Endodermal cell (in vitro differentiated cells): ENCODE measurements around the gene FGR. TPM values are rescaled to one million over a fixed set of nuclear protein-coding genes. Genes with fewer than 3 reads are reported as not detected.

Source experiments
- DNase-seq: peaks from one replicate; pipeline ENCODE4 v3.0.0-alpha.2; 2017
- H3K27ac ChIP-seq: 2 replicates; pipeline ENCODE4 v1.5.1; 2013; ENCODE audit warnings: mild to moderate bottlenecking, low read depth, low read length, moderate library complexity
- H3K27me3 ChIP-seq: 2 replicates; pipeline ENCODE4 v1.6.1; 2013; ENCODE audit warnings: mild to moderate bottlenecking, low read length, moderate library complexity; ENCODE audit not compliant: insufficient read depth, control insufficient read depth, poor library complexity, severe bottlenecking
- H3K36me3 ChIP-seq: 2 replicates; pipeline ENCODE4 v1.7.0; 2013; ENCODE audit warnings: mild to moderate bottlenecking, low read length, moderate library complexity; ENCODE audit not compliant: control insufficient read depth, insufficient read depth
- H3K4me1 ChIP-seq: one replicate; pipeline ENCODE4 v1.7.0; 2013; ENCODE audit warnings: low read length; ENCODE audit not compliant: control insufficient read depth, insufficient read depth
- H3K4me3 ChIP-seq: 2 replicates; pipeline ENCODE4 v1.5.1; 2013; ENCODE audit warnings: mild to moderate bottlenecking, low read length, moderate library complexity
- H3K9ac ChIP-seq: 2 replicates; pipeline ENCODE4 v1.6.1; 2013; ENCODE audit warnings: mild to moderate bottlenecking, low read length, moderate library complexity; ENCODE audit not compliant: poor library complexity, severe bottlenecking; ENCODE audit errors: extremely low read depth
- H3K9me3 ChIP-seq: 2 replicates; pipeline ENCODE4 v1.6.1; 2013; ENCODE audit warnings: mild to moderate bottlenecking, low read length, moderate library complexity; ENCODE audit not compliant: control insufficient read depth
- H3K27ac Mint-ChIP-seq: 2 replicates; pipeline ENCODE4 v1.8.0; 2020; ENCODE audit warnings: mixed read lengths
- H3K27me3 Mint-ChIP-seq: 2 replicates; pipeline ENCODE4 v1.8.0; 2021; ENCODE audit warnings: mild to moderate bottlenecking, mixed read lengths; ENCODE audit not compliant: insufficient read depth
- H3K36me3 Mint-ChIP-seq: 2 replicates; pipeline ENCODE4 v1.8.0; 2020; ENCODE audit warnings: low read depth, mixed read lengths
- H3K4me1 Mint-ChIP-seq: 2 replicates; pipeline ENCODE4 v1.8.0; 2020; ENCODE audit warnings: mixed read lengths
- H3K4me3 Mint-ChIP-seq: 2 replicates; pipeline ENCODE4 v1.8.0; 2020; ENCODE audit warnings: mild to moderate bottlenecking, moderate library complexity, mixed read lengths
- H3K9me3 Mint-ChIP-seq: 2 replicates; pipeline ENCODE4 v1.8.0; 2020; ENCODE audit warnings: mild to moderate bottlenecking, mixed read lengths
- WGBS, 2 experiments: methylation state at CpG; one replicate each; pipeline versions ENCODE4 v1.1.5 to v1.1.7; 2013; ENCODE audit warnings: missing lambda C conversion rate in 2 of 2, mixed read lengths in 1 of 2; ENCODE audit not compliant: insufficient coverage in 1 of 2, insufficient read length in 1 of 2; 5-methylcytosine and 5-hydroxymethylcytosine counted together
- total RNA-seq, 2 donors: library from RNA; stranded (reverse); fragmentation: NEBNext Ultra II Directional in 1 of 2; extraction: Animal tissue kit (Norgen Biotek cat#: 25700) in 1 of 2; gene quantifications; 2 replicates in 1 of 2; 3 replicates in 1 of 2; pipeline ENCODE4 v1.2.1, GENCODE V29; 2021
- TF ChIP-seq, protein P1 (sequence below): fragments of 200-600 bp; sonication (generic); conservative IDR thresholded peaks from 2 replicates; pipeline ENCODE4 v1.5.0; 2021; ENCODE audit warnings: antibody characterized with exemption, mild to moderate bottlenecking

Gene FGR
- total RNA-seq, 2 donors from 2014 or later = not detected

DNA sequence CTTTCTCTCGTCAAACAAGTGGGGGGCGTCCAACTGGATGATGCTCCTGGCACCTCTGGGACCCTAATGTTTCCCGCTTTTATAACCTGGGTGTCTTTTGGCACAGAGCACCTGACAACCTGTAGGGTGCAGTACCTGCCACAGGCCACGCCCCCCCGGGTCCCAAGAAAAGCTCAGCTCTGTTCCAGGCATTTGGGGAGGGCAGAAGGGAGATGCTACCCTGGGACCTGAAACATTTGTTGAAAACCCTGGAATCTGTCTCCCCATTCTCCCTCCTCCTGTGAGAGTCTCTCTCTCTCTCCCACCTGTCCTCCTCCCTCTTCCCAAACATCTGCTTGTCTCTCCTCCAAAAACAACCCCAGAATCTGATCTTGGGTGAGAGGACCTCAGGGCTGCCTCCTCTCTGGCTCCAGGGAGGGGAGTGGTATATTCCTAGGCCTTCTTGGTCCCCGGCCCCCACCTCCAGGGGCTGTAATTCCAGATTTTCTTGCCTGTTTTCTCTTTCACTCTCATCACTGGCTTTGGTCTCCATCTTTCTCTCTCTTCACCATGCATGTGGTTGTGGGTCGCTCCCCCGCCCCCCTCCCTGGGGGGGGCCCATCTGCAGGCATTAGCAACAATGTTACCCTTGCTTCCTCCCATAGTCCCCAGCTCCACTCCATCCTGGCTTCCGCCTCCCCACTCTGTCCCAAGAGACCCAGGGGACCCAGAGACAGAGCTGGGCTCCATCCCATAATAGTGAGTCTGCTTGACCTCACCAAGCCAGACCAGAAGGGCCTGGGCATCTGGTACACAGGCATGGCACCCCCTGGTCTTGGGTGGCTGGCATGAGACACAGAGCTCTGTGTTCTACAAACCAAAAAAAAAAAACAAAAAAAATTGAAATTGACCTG lies 35.1 kb downstream of the FGR start:
- peaks cover 39% of the 10 kb centered on the region for H3K4me1 Mint-ChIP-seq
- H3K4me3 Mint-ChIP-seq = peak overlapping the region; percentile 5
- H3K36me3 ChIP-seq = no peaks in the 10 kb centered on the region
- H3K4me1 ChIP-seq = peaks cover 19% of the 10 kb centered on the region
- no peaks in the 10 kb centered on the region for H3K9me3 Mint-ChIP-seq
- H3K27ac ChIP-seq = no peak overlapping the region
- TF ChIP-seq, protein P1, sequence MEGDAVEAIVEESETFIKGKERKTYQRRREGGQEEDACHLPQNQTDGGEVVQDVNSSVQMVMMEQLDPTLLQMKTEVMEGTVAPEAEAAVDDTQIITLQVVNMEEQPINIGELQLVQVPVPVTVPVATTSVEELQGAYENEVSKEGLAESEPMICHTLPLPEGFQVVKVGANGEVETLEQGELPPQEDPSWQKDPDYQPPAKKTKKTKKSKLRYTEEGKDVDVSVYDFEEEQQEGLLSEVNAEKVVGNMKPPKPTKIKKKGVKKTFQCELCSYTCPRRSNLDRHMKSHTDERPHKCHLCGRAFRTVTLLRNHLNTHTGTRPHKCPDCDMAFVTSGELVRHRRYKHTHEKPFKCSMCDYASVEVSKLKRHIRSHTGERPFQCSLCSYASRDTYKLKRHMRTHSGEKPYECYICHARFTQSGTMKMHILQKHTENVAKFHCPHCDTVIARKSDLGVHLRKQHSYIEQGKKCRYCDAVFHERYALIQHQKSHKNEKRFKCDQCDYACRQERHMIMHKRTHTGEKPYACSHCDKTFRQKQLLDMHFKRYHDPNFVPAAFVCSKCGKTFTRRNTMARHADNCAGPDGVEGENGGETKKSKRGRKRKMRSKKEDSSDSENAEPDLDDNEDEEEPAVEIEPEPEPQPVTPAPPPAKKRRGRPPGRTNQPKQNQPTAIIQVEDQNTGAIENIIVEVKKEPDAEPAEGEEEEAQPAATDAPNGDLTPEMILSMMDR = peak; percentile 49
- no peak overlapping the region for H3K4me3 ChIP-seq
- H3K9ac ChIP-seq = no peak overlapping the region
- no peaks in the 10 kb centered on the region for H3K36me3 Mint-ChIP-seq
- DNase-seq = peak; percentile 85
- H3K9me3 ChIP-seq = no peaks in the 10 kb centered on the region
- no peaks in the 10 kb centered on the region for H3K27me3 ChIP-seq
- 64% methylated on average over 8 of the region's 9 CpGs for WGBS, 2 experiments
- peak overlapping the region; percentile 76 for H3K27ac Mint-ChIP-seq
- no peaks in the 10 kb centered on the region for H3K27me3 Mint-ChIP-seq

DNA sequence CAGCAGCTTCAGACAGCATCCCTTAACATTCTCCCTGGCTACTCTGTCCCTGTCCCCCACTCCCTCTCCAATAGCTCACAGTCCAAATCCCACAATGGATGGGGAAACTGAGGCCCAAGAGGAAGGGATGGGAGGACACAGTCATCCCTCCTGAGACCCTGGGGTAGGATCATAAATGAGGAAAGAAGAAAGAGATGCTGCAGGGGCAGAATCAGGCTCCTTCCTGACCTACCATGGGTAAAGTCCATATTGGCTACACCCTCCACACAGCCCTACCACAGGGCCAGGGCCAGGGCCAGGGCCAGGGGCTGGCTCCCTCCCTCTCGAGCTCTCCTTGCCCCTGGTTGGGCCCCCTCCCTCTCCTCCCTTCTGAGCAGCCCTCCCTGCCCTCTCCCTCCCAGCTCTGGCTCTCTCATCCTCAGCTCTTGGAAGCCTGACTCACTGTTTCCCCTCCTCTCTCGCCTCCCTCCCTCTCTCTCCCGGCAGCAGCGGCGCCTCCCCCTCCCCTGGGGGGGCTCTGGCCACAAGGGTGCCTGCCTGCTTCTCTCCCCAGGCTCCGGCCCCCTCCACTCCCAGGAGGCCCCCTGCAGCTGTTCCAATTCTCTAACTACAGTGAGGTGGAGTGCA lies 36.0 kb downstream of the FGR start:
- no peaks in the 10 kb centered on the region for H3K9me3 Mint-ChIP-seq
- H3K27ac ChIP-seq = no peak overlapping the region
- H3K4me1 ChIP-seq = peaks cover 23% of the 10 kb centered on the region
- no peak overlapping the region for H3K9ac ChIP-seq
- H3K4me3 Mint-ChIP-seq = no peak overlapping the region
- 20 to 30% methylated on average over 1 to 6 of the region's 6 CpGs for WGBS, 2 experiments
- no peaks in the 10 kb centered on the region for H3K9me3 ChIP-seq
- no peaks in the 10 kb centered on the region for H3K27me3 ChIP-seq
- peak overlapping the region; percentile 64 for H3K27ac Mint-ChIP-seq
- H3K4me3 ChIP-seq = no peak overlapping the region
- no peaks in the 10 kb centered on the region for H3K36me3 ChIP-seq
- H3K27me3 Mint-ChIP-seq = no peaks in the 10 kb centered on the region
- peak; percentile 75 for DNase-seq
- TF ChIP-seq, protein P1 = no peak
- no peaks in the 10 kb centered on the region for H3K36me3 Mint-ChIP-seq
- H3K4me1 Mint-ChIP-seq = peaks cover 42% of the 10 kb centered on the region

DNA sequence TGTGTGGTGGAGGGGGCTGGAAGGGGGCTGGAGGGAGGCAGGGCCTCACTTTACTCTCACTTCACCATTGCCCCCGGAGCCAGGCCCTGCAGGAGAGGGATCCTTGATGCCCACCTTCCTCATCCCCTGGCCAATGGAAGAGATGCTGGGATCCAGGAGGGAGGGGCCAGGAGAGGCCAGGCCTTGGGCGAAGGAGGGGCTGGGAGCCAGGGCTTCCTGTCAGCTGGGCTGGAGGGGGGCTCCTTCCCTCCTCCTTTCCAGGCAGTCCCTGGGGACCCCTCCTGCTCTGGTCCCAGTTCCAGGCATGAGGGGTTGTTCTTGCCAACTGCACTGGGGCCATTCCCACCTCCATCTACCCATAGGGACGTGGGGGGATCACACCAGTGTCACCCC lies 36.7 kb downstream of the FGR start:
- H3K27me3 Mint-ChIP-seq = no peaks in the 10 kb centered on the region
- no peaks in the 10 kb centered on the region for H3K36me3 Mint-ChIP-seq
- no peak overlapping the region for H3K4me3 Mint-ChIP-seq
- no peaks in the 10 kb centered on the region for H3K9me3 Mint-ChIP-seq
- H3K4me1 Mint-ChIP-seq = peaks cover 49% of the 10 kb centered on the region
- Histone ChIP-seq H3K27ac (no peak overlapping the region), H3K4me3 (no peak overlapping the region), H3K9me3 (no peaks in the 10 kb centered on the region), H3K27me3 (no peaks in the 10 kb centered on the region), H3K36me3 (no peaks in the 10 kb centered on the region), H3K4me1 (peaks cover 30% of the 10 kb centered on the region), H3K9ac (no peak overlapping the region)
- H3K27ac Mint-ChIP-seq = no peak overlapping the region
- peak; percentile 84 for DNase-seq
- TF ChIP-seq, protein P1 = no peak
- WGBS, 2 experiments = 80 to 100% methylated on average over 1 to 2 of the region's 3 CpGs
